GM23248 (cell line): ENCODE results near the gene NAIP. TPM values are rescaled to one million over a fixed set of nuclear protein-coding genes. Genes with fewer than 3 reads are reported as not detected.
"Not testable (repeated sequence)": the region's sequence is repeated elsewhere in the genome, so short reads cannot be mapped to it uniquely, and the experiment has no call there.

Source experiments
- DNase-seq: peaks from one replicate; pipeline ENCODE4 v3.0.0-alpha.2; 2015
- H2AFZ ChIP-seq: fragments of 200-600 bp; sonication (generic); 2 replicates; pipeline ENCODE4 v1.6.1; 2016; ENCODE audit warnings: antibody characterized with exemption
- H3F3A ChIP-seq: fragments of 200-600 bp; sonication (generic); 2 replicates; pipeline ENCODE4 v1.6.1; 2016; ENCODE audit warnings: mild to moderate bottlenecking, antibody characterized with exemption, mixed run types; ENCODE audit not compliant: insufficient read depth
- H3K27ac ChIP-seq: fragments of 200-600 bp; sonication (generic); 2 replicates; pipeline ENCODE4 v1.5.1; 2016; ENCODE audit warnings: mild to moderate bottlenecking
- H3K27me3 ChIP-seq: fragments of 200-600 bp; sonication (generic); replicated peaks from 2 replicates; pipeline ENCODE4 v1.6.1; 2016; ENCODE audit warnings: mild to moderate bottlenecking; ENCODE audit not compliant: insufficient read depth
- H3K36me3 ChIP-seq: fragments of 200-600 bp; sonication (generic); 2 replicates; pipeline ENCODE4 v1.6.1; 2016; ENCODE audit warnings: low read depth, mild to moderate bottlenecking
- H3K4me1 ChIP-seq: fragments of 200-600 bp; sonication (generic); 2 replicates; pipeline ENCODE4 v1.6.1; 2016; ENCODE audit warnings: mild to moderate bottlenecking; ENCODE audit not compliant: insufficient read depth
- H3K4me2 ChIP-seq: fragments of 200-600 bp; sonication (generic); one replicate; pipeline ENCODE4 v1.6.1; 2016; ENCODE audit warnings: mild to moderate bottlenecking; ENCODE audit not compliant: unreplicated experiment
- H3K4me3 ChIP-seq: fragments of 200-600 bp; sonication (generic); 2 replicates; pipeline ENCODE4 v1.5.1; 2016; ENCODE audit warnings: mild to moderate bottlenecking
- H3K79me2 ChIP-seq: fragments of 200-600 bp; sonication (generic); 2 replicates; pipeline ENCODE4 v1.6.1; 2016; ENCODE audit warnings: mild to moderate bottlenecking; ENCODE audit not compliant: insufficient read depth
- H3K9ac ChIP-seq: fragments of 200-600 bp; sonication (generic); 2 replicates; pipeline ENCODE4 v1.6.1; 2016; ENCODE audit warnings: mild to moderate bottlenecking
- H3K9me2 ChIP-seq: fragments of 200-600 bp; sonication (generic); 2 replicates; pipeline ENCODE4 v1.6.1; 2016; ENCODE audit warnings: mixed run types, mild to moderate bottlenecking, moderate library complexity; ENCODE audit not compliant: insufficient read depth
- H3K9me3 ChIP-seq: fragments of 200-600 bp; sonication (generic); one replicate; pipeline ENCODE4 v1.6.1; 2017; ENCODE audit warnings: low read depth
- H4K20me1 ChIP-seq: fragments of 200-600 bp; sonication (generic); 2 replicates; pipeline ENCODE4 v1.6.0; 2016; ENCODE audit not compliant: insufficient read depth
- EZH2 ChIP-seq: fragments of 200-600 bp; sonication (generic); IDR thresholded peaks from 2 replicates; pipeline ENCODE4 v1.6.1; 2018; ENCODE audit warnings: antibody characterized with exemption, mild to moderate bottlenecking; ENCODE audit not compliant: insufficient read depth, poor library complexity, severe bottlenecking
- EZH2phosphoT487 ChIP-seq: fragments of 200-600 bp; sonication (generic); IDR thresholded peaks from 2 replicates; pipeline ENCODE4 v1.6.1; 2018; ENCODE audit warnings: antibody characterized with exemption, moderate library complexity, mild to moderate bottlenecking, low read depth; ENCODE audit not compliant: insufficient read depth
- WGBS, 2 experiments: methylation state at CpG; one replicate each; pipeline ENCODE4 v1.1.6; 2015 to 2017; ENCODE audit warnings: low lambda C conversion rate in 2 of 2, low coverage in 1 of 2; ENCODE audit errors: missing lambda C conversion rate in 2 of 2; 5-methylcytosine and 5-hydroxymethylcytosine counted together
- in situ Hi-C: fragments of 300-500 bp; cut with MboI; formaldehyde crosslinking; loops from 2 replicates; pipeline ENCODE4 v1.15.0; 2020
- polyA plus RNA-seq: library from polyadenylated mRNA; unstranded; fragments of >200 nt; fragmentation: Nextera tagmentation; extraction: Ambion mirVana; gene quantifications from 2 replicates; pipeline ENCODE4 v1.2.1, GENCODE V29; 2016
- total RNA-seq: library from RNA; depleted of rRNA; stranded (reverse); fragments of >200 nt; shearing (Covaris generic); gene quantifications from 2 replicates; pipeline ENCODE4 v1.2.3, GENCODE V29; 2014

Gene NAIP
- total and polyA plus RNA-seq, 2 experiments from 2014 or later, result 2.8 to 3.4 TPM

- 70 to 72% methylated on average over 8 of the region's 8 CpGs for WGBS, 2 experiments
- Histone ChIP-seq H2AFZ (no peak overlapping the region), H3K9me3 (no peaks in the 10 kb centered on the region), H3K4me3 (no peak overlapping the region), H4K20me1 (no peaks in the 10 kb centered on the region), H3F3A (no peaks in the 10 kb centered on the region), H3K4me1 (no peaks in the 10 kb centered on the region), H3K9ac (no peak overlapping the region), H3K79me2 (no peaks in the 10 kb centered on the region), H3K27me3 (no peaks in the 10 kb centered on the region), H3K4me2 (no peak overlapping the region), H3K9me2 (no peaks in the 10 kb centered on the region), H3K27ac (no peak overlapping the region), H3K36me3 (no peaks in the 10 kb centered on the region)
- TF ChIP-seq EZH2phosphoT487 (no peak), EZH2 (no peak)
- in situ Hi-C loops, result no loop called here
- no peak for DNase-seq
Observed at GRCh38 chr5:71011194-71011792, 13.8 kb downstream of the NAIP start.

GRCh38 chr5:71006983-71007382, 18.2 kb downstream of the NAIP start:
- H3K27me3 ChIP-seq, H3K36me3 ChIP-seq, H3K9me3 ChIP-seq, H3K79me2 ChIP-seq, H3K9me2 ChIP-seq, H3K4me3 ChIP-seq, H3K27ac ChIP-seq, H3K4me1 ChIP-seq, H3F3A ChIP-seq, H2AFZ ChIP-seq, DNase-seq, H4K20me1 ChIP-seq, H3K4me2 ChIP-seq, in situ Hi-C loops, H3K9ac ChIP-seq: not testable (repeated sequence)
- WGBS, 2 experiments, result 44% methylated on average over 2 of the region's 7 CpGs; no CpG with 5 or more reads in 1 of the 2 experiments

- H3K9me3 ChIP-seq, H3K4me1 ChIP-seq, H4K20me1 ChIP-seq, H3K9ac ChIP-seq, in situ Hi-C loops, H3K4me3 ChIP-seq, H2AFZ ChIP-seq, H3K9me2 ChIP-seq, H3K36me3 ChIP-seq, H3K27ac ChIP-seq, H3K4me2 ChIP-seq, H3F3A ChIP-seq, DNase-seq, H3K27me3 ChIP-seq, H3K79me2 ChIP-seq: not testable (repeated sequence)
- WGBS, 2 experiments, result no CpG with 5 or more reads among the region's 10 CpGs
Observed at GRCh38 chr5:70984882-70985281, 40.3 kb downstream of the NAIP start.

- H3K9ac ChIP-seq, H3K27me3 ChIP-seq, H3K4me2 ChIP-seq, H3K9me2 ChIP-seq, DNase-seq, H3K4me1 ChIP-seq, in situ Hi-C loops, H3K4me3 ChIP-seq, H3K9me3 ChIP-seq, H3K36me3 ChIP-seq, H2AFZ ChIP-seq, H3F3A ChIP-seq, H3K27ac ChIP-seq, H3K79me2 ChIP-seq, H4K20me1 ChIP-seq: not testable (repeated sequence)
- no CpG with 5 or more reads among the region's 7 CpGs for WGBS, 2 experiments
Observed at GRCh38 chr5:70967220-70967619, 57.9 kb downstream of the NAIP start.

GRCh38 chr5:70964531-70964930, 60.6 kb downstream of the NAIP start:
- in situ Hi-C loops, H3K9me3 ChIP-seq, H3K79me2 ChIP-seq, H3K4me1 ChIP-seq, H4K20me1 ChIP-seq, H3K9ac ChIP-seq, H3F3A ChIP-seq, H3K4me2 ChIP-seq, H2AFZ ChIP-seq, H3K27ac ChIP-seq, H3K9me2 ChIP-seq, DNase-seq, H3K27me3 ChIP-seq, H3K4me3 ChIP-seq, H3K36me3 ChIP-seq: not testable (repeated sequence)

- H3F3A ChIP-seq, DNase-seq, H3K4me2 ChIP-seq, H4K20me1 ChIP-seq, H3K4me3 ChIP-seq, H3K27ac ChIP-seq, H3K9me2 ChIP-seq, H3K9me3 ChIP-seq, H3K79me2 ChIP-seq, H2AFZ ChIP-seq, H3K27me3 ChIP-seq, H3K9ac ChIP-seq, in situ Hi-C loops, H3K4me1 ChIP-seq, H3K36me3 ChIP-seq: not testable (repeated sequence)
- WGBS, 2 experiments, result no CpG with 5 or more reads among the region's 10 CpGs
Observed at GRCh38 chr5:70953068-70953467, 72.1 kb downstream of the NAIP start.

GRCh38 chr5:70932560-70932959, 92.6 kb downstream of the NAIP start:
- not testable (repeated sequence) for H2AFZ ChIP-seq, DNase-seq
- WGBS, 2 experiments, result no CpG with 5 or more reads among the region's 1 CpG

More at GRCh38 chr5:70932560-70932959, 92.6 kb downstream of the NAIP start:
- H3K9ac ChIP-seq, H3K79me2 ChIP-seq, H3K4me2 ChIP-seq, H3K4me1 ChIP-seq, H3F3A ChIP-seq, in situ Hi-C loops, H3K27me3 ChIP-seq, H3K9me2 ChIP-seq, H4K20me1 ChIP-seq, H3K27ac ChIP-seq, H3K9me3 ChIP-seq, H3K4me3 ChIP-seq, H3K36me3 ChIP-seq: not testable (repeated sequence)
